Hepatocyte (in vitro differentiated cells): ENCODE results near the gene SYNE2.

Experiments
- EZH2 ChIP-seq: fragments of 200-600 bp; sonication (generic); IDR thresholded peaks from 2 replicates; pipeline ENCODE4 v1.6.1; 2016; ENCODE audit warnings: antibody characterized with exemption, mild to moderate bottlenecking, borderline replicate concordance
- EZH2phosphoT487 ChIP-seq: fragments of 200-600 bp; sonication (generic); IDR thresholded peaks from one replicate; pipeline ENCODE4 v1.6.1; 2018; ENCODE audit warnings: antibody characterized with exemption, mild to moderate bottlenecking, low read depth, moderate library complexity; ENCODE audit not compliant: unreplicated experiment, severe bottlenecking
- TF ChIP-seq, protein P1 (sequence below): fragments of 200-600 bp; sonication (generic); IDR thresholded peaks from 2 replicates; pipeline ENCODE4 v1.5.1; 2016; ENCODE audit warnings: antibody characterized with exemption, mild to moderate bottlenecking; ENCODE audit not compliant: poor library complexity

DNA sequence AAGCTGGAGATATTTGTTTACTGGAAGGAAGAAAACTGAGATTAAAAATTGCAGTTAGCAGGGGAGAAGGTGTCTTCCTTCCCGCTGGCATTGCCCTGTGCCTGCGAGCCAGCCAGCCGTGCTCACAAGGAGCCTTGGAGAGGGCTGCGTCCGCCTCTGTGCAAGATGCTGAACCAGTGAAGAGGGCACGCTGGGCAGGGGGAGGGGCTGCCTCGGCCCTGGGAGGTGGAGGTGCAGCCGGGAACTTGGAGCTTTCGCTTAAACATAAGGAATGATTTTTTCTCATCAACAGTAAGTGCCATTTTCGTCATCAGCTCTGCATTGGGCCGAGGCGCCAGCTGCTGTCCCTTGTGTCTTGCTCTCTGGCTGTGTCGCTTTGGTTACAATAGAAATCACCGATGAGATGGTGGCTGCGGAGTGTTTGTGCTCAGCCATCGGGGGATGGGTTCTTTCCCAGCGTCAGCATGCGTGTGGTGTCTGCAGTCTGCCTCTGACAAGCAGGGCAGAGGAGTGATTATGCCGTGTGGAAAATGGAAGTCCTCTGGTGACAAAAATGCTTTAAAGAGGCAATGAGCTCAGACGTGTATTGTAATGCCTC, 344.1 kb downstream of the SYNE2 start:
- TF ChIP-seq, protein P1, sequence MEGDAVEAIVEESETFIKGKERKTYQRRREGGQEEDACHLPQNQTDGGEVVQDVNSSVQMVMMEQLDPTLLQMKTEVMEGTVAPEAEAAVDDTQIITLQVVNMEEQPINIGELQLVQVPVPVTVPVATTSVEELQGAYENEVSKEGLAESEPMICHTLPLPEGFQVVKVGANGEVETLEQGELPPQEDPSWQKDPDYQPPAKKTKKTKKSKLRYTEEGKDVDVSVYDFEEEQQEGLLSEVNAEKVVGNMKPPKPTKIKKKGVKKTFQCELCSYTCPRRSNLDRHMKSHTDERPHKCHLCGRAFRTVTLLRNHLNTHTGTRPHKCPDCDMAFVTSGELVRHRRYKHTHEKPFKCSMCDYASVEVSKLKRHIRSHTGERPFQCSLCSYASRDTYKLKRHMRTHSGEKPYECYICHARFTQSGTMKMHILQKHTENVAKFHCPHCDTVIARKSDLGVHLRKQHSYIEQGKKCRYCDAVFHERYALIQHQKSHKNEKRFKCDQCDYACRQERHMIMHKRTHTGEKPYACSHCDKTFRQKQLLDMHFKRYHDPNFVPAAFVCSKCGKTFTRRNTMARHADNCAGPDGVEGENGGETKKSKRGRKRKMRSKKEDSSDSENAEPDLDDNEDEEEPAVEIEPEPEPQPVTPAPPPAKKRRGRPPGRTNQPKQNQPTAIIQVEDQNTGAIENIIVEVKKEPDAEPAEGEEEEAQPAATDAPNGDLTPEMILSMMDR = no peak
- TF ChIP-seq EZH2 = no peak
- TF ChIP-seq EZH2phosphoT487 = no peak
